Subcutaneous adipose tissue (tissue), 4 donors: ENCODE results near the gene GAREM1. TPM values are rescaled to one million over a fixed set of nuclear protein-coding genes. Genes with fewer than 3 reads are reported as not detected.

Source experiments
- total RNA-seq, 4 donors: library from RNA; depleted of rRNA; stranded (reverse); fragments of >200 nt; gene quantifications; one replicate each; pipeline ENCODE4 v1.1.0, GENCODE V29; 2016
- TF ChIP-seq, protein P1 (sequence below): fragments of 450-650 bp; IDR thresholded peaks from one replicate; pipeline ENCODE4 v1.5.1; 2016; ENCODE audit warnings: low read depth, mild to moderate bottlenecking, control low read depth, antibody characterized with exemption, moderate library complexity

GAREM1 gene
- total RNA-seq, result 10 to 100 TPM; 12.6 to 40.9 (median 18.3) TPM

DNA sequence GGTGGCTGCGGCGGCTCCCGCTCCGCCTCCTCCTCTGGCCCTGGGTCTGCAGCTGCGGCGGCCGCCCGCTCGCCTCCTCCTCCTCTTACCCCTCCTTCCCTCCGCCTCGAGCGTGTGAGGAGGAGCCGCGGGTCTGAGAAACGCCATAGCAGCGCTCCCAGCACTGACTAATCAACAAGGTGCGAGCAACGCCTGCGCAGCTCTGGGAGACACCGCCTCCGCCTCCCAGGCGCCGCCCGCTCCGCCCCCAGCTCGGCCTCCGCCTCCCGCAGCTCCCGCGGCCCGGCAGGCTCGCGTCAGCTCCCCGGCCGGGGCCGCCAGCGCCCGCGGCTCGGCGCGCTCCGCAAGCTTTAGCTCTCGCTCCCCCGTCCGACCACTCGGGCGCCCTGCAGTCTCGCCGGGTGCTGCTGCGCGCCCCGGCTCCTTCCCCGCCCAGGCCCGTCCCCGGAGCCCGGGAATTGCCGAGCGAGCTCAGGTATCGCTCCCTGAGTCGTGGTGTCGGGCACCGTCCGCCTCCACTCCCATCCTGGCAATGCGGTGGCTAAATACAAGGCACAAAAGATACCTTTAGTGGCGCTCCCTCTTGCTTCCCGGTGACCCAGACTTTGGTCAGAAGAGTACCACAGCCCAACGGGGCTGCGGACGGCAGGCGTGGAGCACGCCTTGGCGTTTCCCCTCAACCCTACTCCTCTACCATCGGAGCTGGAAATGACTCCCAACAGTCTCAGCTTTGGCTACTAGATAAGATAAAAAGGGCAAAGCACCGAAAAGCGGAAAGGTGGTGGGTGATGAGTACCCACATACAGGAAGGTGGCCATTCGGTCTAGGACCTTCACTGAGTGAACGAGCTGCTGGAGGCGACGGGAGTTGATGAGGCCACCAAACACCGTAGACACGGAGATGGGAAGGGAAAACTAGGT lies at the start of gene GAREM1:
Gene GAREM1, minus strand, starts transcription at position 169 of the 920 bp plus-strand sequence. CDS start 454 bp downstream, outside the sequence.
- TF ChIP-seq, protein P1, sequence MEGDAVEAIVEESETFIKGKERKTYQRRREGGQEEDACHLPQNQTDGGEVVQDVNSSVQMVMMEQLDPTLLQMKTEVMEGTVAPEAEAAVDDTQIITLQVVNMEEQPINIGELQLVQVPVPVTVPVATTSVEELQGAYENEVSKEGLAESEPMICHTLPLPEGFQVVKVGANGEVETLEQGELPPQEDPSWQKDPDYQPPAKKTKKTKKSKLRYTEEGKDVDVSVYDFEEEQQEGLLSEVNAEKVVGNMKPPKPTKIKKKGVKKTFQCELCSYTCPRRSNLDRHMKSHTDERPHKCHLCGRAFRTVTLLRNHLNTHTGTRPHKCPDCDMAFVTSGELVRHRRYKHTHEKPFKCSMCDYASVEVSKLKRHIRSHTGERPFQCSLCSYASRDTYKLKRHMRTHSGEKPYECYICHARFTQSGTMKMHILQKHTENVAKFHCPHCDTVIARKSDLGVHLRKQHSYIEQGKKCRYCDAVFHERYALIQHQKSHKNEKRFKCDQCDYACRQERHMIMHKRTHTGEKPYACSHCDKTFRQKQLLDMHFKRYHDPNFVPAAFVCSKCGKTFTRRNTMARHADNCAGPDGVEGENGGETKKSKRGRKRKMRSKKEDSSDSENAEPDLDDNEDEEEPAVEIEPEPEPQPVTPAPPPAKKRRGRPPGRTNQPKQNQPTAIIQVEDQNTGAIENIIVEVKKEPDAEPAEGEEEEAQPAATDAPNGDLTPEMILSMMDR, result no peak

DNA sequence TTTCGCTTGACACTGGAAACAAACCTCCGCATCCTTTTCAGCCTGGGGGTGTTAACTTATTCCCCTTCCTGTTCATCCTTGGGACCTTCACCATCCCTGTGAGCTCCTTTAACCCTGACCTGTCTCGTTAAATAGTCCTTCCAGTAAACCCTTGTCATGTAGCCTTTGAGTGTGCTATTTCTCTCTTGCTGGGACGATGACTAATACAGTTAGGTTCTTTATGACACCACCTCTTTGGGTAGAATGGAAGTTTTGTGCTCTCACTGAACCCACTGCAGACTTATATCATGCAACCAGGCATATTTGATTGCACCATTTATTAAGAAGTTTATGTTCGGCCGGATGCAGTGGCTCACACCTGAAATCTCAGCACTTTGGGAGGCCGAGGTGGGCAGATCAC lies 40.5 kb upstream of the GAREM1 start:
- TF ChIP-seq, protein P1, result no peak

DNA sequence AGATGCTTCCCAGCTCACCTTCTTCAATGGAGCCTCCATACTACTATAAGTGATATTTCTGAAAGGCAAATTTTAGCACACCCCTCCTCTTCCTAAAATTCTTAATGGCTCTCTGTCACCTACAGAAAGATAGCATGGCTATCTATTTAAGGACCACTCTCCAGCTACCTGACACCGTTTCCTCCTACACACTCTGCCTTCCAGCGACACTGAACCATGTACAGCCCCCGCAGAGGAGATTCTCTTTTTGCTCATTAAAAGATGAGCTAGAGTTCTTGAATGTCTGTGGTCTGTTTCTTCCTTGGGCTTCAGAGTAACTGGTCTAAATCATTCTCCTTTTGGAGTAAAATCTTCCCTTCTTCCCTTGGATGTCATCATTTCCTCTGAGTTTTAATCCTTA lies 38.4 kb upstream of the GAREM1 start:
- TF ChIP-seq, protein P1, result no peak

DNA sequence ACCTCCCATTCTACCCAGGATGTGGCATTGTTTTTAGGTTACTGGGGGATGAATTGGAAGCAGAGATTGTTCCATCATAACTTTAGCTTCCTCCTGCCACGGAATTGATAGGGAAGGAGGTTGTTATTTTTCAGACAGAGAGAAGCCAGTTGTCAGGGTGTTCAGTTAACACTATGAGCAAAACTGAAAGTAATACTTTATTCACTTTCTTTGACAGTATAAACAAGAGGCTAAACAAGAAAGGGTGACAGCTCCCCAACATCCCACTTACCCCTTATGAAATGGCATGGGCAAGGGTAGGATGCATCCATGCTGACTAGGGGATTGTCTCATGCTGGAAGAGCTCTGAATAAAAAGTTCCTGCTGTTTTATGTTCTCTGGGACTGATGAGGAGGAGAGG lies 36.4 kb upstream of the GAREM1 start:
- TF ChIP-seq, protein P1, result no peak

DNA sequence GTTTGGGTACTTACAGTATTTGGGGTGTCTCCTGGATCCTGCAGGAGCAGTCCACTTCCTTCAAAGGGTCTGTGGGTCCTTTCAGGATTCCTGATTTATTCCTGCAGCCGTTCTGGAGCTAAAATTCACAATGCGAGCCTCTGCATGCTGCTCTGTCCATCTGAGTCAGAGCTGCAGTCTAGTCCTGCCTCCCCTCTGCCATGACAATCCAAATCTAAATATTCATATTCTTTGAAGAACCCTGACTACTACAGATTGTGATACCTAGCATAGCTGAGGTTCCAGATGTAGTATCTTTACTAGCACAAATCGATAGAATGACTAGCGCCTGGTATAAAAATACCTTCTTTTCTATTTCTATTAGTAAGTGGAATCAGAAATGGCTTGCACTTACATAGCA lies 31.3 kb upstream of the GAREM1 start:
- TF ChIP-seq, protein P1, result no peak

DNA sequence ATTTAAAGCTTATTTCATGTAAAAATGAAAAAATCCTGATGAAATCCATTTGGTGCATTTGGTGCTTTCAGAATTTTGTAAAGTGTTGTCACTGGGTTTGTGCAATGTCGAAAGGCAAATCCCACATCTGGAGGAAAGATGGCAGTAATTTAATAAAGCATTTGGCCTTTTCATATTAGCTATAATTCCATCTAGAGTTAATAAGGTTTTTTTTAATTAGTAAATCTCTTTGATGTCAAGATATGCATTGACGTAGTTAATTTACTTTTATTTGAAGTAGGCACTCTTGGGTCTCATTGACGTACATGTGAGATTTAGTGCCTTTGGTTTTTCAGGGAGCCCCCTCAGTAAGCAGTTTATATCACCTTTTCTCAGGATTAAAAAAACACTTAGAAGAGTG lies 12.3 kb upstream of the GAREM1 start:
- TF ChIP-seq, protein P1, result no peak

DNA sequence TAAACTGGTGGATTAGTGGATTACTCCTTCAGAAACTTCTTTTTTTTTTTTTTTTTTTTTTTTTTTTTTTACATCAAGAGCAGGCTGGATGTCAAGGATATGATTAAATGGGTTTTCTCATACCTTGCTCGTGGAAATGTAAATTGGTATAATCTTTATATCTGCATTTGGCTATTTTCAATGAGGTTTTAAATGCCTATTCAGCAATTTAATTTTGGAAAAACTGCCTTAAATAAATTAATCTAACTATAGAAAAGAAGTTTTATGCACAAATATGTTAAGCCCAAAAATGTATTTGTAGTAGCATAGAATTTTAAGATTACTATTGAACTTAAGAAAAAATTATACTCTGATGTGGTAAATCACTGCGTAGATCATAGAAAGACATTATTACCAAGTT lies 11.4 kb upstream of the GAREM1 start:
- TF ChIP-seq, protein P1, result no peak
